ENCODE data around the gene ART1. TPM values are rescaled to one million over a fixed set of nuclear protein-coding genes. Genes with fewer than 3 reads are reported as not detected.
A peak's percentile ranks its signal among the peaks of the same experiment; 100 is the strongest.

The ART1 gene
- total RNA-seq, 1 donor from 2014 or later = not detected

DNA sequence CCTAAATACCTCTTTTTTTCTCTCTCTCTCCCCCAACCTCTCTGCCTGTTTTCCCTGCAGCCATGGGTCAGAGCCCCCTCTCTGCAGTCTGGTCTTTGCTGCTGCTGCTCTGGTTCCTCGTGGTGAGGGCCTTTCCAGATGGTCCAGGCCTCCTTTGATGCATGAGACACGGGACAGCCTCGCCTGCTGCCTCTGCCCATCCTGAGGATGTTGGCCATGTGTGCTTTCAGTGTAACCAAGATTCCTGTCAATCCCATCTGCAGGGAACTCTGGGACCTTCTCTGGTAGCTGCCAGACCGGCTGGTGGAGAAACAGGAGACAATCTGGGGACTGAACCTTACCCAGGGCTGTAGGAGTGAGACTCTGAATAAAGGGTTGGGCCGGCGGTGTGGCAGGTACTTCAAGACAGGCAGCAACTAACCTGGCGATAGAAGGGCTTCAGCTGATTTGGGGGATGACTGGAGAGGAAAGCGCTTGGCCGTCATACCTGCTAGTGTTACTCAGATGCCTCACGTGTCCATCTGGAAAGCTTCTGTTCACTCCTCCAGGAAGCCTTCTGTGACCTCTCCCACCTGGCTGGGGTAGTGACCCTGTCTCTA lies 19.2 kb downstream of the ART1 start:
- no peak overlapping the region for H3K27ac Mint-ChIP-seq (ENCODE audit: unreplicated experiment)
- H3K27me3 Mint-ChIP-seq (ENCODE audit: low read depth) = no peaks in the 10 kb centered on the region
- H3K4me1 Mint-ChIP-seq = no peaks in the 10 kb centered on the region
- TF ChIP-seq, protein P1, sequence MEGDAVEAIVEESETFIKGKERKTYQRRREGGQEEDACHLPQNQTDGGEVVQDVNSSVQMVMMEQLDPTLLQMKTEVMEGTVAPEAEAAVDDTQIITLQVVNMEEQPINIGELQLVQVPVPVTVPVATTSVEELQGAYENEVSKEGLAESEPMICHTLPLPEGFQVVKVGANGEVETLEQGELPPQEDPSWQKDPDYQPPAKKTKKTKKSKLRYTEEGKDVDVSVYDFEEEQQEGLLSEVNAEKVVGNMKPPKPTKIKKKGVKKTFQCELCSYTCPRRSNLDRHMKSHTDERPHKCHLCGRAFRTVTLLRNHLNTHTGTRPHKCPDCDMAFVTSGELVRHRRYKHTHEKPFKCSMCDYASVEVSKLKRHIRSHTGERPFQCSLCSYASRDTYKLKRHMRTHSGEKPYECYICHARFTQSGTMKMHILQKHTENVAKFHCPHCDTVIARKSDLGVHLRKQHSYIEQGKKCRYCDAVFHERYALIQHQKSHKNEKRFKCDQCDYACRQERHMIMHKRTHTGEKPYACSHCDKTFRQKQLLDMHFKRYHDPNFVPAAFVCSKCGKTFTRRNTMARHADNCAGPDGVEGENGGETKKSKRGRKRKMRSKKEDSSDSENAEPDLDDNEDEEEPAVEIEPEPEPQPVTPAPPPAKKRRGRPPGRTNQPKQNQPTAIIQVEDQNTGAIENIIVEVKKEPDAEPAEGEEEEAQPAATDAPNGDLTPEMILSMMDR (conservative IDR thresholded peaks at IDR 0.05) = no peak
- DNase-seq (ENCODE audit: low read depth, low spot score) = no peak
- H3K4me3 Mint-ChIP-seq = no peak overlapping the region
- peaks cover 3% of the 10 kb centered on the region for H3K9me3 Mint-ChIP-seq
- H3K36me3 Mint-ChIP-seq (ENCODE audit: low read depth) = peaks cover 24% of the 10 kb centered on the region

DNA sequence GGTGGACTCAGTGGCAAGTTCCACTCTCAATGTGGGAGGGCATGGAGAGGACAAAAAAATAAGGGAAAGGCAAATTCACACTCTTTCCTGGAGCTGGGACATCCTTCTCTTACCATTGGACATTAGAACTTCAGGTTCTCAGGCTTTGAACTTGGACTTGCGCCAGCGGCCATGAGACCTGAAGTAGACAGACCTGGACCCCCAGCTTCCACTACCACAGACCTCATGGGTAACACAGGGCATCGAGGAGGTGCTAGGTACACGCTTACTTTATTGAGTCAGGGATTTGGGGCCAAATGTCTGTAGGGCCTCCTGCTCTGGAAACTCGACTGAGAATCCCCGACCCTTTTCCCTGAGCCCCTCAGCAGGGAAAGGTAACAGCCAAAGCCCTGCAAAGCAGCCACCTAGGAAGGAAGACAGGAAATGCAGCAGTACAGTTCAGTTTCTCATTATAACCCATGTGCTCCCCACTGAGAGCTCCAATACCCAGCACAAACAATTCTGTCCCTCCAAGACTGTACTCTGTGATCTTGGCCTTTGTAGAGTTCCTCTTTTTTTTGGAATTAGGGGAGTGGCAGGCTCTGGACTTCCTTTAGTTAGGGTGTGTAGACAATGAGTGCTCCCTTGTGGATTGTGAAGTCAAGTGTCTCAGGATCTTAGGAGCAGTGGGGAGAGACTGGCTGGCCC lies 20.6 kb downstream of the ART1 start:
- Mint-ChIP-seq H3K27ac (ENCODE audit: unreplicated experiment) (no peak overlapping the region), H3K36me3 (ENCODE audit: low read depth) (peaks cover 24% of the 10 kb centered on the region), H3K9me3 (peaks cover 3% of the 10 kb centered on the region), H3K27me3 (ENCODE audit: low read depth) (no peaks in the 10 kb centered on the region), H3K4me1 (no peaks in the 10 kb centered on the region), H3K4me3 (no peak overlapping the region)
- no peak for DNase-seq (ENCODE audit: low read depth, low spot score)
- TF ChIP-seq, protein P1 (conservative IDR thresholded peaks at IDR 0.05) = no peak

DNA sequence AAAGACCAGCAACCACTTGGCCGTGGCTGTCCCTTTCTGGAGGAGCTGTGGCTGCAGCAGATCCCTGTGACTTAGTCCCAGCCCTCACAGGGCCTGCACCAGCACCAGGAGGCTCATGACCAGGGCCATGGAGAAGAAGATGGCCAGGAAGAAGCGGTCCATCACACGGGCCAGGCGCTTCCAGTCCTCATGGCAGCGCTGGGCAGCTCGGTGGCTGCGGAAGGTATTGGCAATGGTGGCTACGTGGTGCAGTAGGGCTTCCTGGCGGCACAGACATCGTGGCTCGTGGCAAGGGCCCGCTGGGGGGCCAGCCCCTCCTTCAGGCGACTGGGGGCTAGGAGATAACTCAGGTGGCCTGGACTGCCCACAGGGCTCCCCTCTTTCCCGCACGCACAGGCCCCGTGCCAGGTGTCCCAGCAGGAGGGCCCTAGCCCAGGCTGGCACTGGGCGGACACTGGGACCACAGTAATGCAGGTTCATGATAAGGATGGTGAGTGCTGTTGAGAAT lies 21.1 kb downstream of the ART1 start:
- DNase-seq (ENCODE audit: low read depth, low spot score) = no peak
- TF ChIP-seq, protein P1 (conservative IDR thresholded peaks at IDR 0.05) = no peak
- H3K27me3 Mint-ChIP-seq (ENCODE audit: low read depth) = no peaks in the 10 kb centered on the region
- no peak overlapping the region for H3K4me3 Mint-ChIP-seq
- no peaks in the 10 kb centered on the region for H3K9me3 Mint-ChIP-seq
- no peak overlapping the region for H3K27ac Mint-ChIP-seq (ENCODE audit: unreplicated experiment)
- no peaks in the 10 kb centered on the region for H3K4me1 Mint-ChIP-seq
- H3K36me3 Mint-ChIP-seq (ENCODE audit: low read depth) = peaks cover 24% of the 10 kb centered on the region

DNA sequence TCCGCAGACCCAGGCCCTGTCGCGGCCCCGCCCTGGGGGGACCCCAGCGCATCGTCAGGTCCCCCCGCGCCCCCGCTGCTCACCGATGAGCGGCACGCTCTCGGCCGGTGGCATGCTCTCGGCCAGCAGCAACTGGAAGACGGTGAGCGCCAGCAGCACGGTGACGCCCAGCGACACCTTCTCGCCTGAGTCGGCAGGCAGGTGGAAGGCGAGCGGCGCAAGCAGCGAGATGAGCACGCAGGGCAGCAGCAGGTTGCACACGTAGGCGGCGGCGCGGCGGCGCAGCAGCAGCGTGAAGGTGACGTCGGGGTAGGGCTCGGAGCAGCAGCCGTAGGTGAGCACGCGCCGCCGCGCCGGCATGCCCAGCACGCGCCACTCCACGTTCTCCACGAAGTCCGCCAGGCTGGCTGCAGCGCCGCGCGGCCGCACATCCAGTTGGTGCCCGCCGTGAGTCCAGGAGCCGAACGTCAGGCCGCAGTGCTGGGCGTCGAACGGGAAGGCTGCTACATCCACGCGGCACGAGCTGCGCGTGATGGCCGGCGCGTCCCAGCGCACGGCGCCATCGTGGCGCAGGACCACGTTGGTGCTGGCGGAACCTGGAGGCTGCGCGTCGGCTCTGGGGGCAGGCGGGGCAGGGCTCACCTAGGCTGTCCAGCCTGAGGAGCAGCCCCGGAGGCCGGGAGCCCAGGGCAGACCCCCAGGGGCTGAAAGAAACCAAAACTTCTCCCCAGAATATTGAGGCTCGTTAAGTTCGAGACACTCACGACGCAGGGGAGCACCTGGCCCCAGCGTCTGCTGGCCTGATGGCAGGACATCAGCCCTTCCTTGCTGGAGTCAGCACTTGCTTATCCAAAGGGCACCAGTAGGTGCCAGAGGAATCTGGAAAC lies 22.5 kb downstream of the ART1 start:
- TF ChIP-seq, protein P1 (conservative IDR thresholded peaks at IDR 0.05) = no peak
- DNase-seq (ENCODE audit: low read depth, low spot score) = no peak
- Mint-ChIP-seq H3K4me3 (no peak overlapping the region), H3K36me3 (ENCODE audit: low read depth) (peaks cover 24% of the 10 kb centered on the region), H3K27me3 (ENCODE audit: low read depth) (no peaks in the 10 kb centered on the region), H3K9me3 (no peaks in the 10 kb centered on the region), H3K4me1 (no peaks in the 10 kb centered on the region), H3K27ac (ENCODE audit: unreplicated experiment) (no peak overlapping the region)

DNA sequence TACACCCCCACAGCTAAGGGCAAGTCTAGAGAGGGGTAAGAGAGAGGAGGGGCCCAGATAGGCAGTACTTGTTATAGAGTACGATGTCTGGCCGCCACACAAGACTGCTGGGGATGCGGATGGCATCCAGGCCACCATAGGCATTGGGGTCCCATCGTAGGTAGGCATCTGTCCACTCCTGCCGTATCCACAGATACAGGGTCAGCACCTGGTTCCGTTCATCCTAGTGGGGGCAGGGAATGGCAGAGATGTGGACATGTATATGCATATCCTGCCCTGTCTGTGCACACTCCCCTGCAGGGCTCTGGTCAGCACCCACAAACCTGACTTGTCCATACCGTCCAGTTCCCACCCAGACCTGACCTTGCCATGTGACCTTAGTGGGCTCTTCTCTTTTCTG lies 24.2 kb downstream of the ART1 start:
- peaks cover 17% of the 10 kb centered on the region for H3K36me3 Mint-ChIP-seq (ENCODE audit: low read depth)

More for the DNA sequence above, 24.2 kb downstream of the ART1 start:
- peak overlapping the region; percentile 87 for H3K27ac Mint-ChIP-seq (ENCODE audit: unreplicated experiment)
- DNase-seq (ENCODE audit: low read depth, low spot score) = no peak
- H3K27me3 Mint-ChIP-seq (ENCODE audit: low read depth) = no peaks in the 10 kb centered on the region
- TF ChIP-seq, protein P1 (conservative IDR thresholded peaks at IDR 0.05) = no peak
- no peaks in the 10 kb centered on the region for H3K4me1 Mint-ChIP-seq
- H3K9me3 Mint-ChIP-seq = no peaks in the 10 kb centered on the region
- H3K4me3 Mint-ChIP-seq = no peak overlapping the region
